Amniotic epithelial cell (primary cell): Measurements from ENCODE around the gene CUBN.
"Not testable (repeated sequence)": the region's sequence is repeated elsewhere in the genome, so short reads cannot be mapped to it uniquely, and the experiment has no call there.

Experiments used
- DNase-seq: peaks from one replicate; pipeline ENCODE4 v3.0.0-alpha.2; 2010; ENCODE audit warnings: low read depth

The CUBN gene

DNA sequence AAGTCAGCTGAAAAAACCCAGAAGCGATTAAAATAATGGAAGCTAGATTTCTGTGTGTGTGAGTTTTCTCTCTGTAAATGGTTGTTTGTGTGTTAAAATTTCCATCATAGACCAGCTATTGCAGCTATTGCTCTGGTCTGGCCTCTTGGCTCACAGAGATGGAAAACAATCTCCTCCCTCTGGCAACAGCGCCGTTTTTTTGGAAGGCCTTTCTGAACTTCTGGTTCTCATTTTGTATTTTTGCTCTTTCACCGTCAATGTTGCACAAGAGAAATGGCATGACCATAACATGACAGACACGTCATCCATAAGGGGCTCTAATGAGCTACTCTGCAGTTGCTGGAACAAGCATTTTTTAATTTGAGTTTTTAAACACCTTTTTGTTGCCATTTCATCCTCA, 91.0 kb downstream of the CUBN start:
- no peak for DNase-seq

DNA sequence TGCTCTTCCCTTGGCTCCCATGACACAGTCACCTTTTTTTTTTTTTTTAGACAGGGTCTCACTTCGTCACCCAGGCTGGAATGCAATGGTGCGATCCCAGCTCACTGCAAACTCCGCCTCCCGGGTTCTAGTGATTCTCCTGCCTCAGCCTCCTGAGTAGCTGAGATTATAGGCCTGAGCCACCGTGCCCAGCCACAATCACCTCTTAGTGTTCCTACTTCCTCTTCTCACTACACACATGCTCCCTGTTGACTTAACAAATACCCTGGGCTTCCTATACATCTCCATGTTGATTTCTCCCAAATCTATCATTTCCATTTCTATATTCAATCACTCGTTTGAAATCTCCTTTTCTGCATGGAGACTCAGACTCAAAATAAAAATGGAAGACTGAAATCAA, 91.7 kb downstream of the CUBN start:
- no peak for DNase-seq

DNA sequence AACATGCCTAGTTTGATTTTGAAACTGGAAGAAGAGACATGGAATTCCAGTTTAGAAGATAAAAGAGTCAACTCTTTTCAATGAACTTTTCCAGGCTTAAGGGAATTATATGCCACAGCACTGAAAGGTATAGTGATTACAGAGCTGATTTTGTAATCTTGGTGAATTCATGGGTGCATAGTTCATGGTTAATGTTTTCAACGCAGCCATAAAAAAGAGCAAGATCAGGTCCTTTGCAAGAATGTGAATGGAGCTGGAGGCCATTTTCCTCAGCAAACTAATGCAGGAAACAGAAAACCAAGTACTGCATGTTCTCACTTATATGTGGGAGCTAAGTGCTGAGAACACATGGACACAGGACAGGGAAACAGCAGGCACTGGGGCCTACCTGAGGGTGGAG, 94.2 kb downstream of the CUBN start:
- DNase-seq, result no peak

DNA sequence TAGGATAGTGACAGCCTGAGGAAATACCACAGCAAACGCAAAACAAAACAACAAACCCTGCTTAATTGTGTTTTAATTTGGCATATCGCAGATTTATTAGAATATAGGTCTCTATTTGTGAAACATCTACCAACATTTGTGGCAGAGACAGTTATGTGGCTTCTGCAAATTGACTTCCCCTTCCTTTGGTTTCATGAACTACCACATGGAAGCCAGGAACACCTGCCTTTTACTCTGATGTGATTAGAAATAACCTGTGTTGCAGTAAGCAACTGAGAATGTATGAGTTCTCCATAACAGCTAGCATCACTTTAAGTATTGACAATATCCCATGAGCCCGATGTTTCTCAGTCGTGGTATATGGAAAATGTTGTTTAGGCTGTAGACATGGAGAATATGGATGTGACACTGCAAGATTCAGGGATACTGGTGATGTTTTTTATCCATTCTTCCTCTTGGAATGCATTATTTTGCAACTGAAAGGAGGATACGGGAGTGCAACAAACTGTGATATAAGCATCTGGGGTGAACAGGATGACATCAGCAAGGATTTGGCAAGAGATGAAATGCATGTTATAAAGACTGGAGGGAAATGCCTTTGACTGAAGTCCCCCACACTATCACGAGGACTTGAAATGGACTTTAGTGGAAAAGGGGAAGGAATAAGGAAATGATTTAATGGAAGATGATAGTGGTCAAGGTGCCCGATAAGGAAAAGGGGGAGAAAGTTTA, 95.9 kb downstream of the CUBN start:
- peak; percentile 83 for DNase-seq

DNA sequence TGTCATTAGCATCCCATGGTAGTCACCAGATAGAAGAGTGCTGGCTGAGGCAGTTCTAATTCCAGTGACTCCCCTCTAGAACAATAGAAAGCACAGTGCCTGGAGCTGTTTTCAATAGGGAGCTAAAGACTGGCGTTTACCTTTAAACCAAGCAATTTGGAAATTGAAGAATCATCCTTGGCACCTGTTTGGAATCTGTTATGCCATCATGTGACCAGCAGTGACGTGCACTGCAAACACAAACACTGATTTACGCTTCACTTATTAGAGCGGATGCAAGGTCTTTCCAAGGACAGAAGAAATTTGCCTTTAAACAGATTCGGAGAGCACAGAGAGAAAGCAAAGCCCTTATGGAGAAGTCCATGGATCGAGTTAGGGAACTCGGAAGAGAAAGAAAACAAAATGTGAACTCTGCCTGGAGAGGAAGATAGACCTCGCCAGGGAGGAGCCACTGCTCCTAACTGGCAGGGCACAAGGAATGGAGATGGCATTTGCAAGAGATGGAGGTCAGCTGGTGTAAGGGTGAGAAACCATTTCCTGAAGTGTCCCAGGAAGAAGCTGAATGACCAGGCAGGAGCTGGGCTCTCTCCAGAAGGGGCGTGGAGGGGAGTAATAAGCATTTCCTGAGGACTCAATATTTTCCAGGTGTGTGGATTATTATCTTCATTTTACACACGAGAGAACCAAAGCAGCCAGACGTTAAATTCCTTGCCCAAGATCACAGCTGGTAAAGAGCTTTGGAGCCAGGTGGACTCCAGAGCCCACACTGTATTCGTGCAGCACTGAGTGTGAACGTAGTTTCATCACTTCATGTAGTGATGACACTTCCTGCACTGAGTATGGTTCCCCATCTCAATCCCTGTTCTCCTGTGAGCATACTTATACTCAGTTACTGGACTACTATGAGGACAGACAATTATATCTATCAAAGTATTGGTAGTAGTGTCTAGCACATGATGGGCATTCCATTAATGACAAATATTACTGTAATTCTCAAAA, 97.7 kb downstream of the CUBN start:
- no peak for DNase-seq

DNA sequence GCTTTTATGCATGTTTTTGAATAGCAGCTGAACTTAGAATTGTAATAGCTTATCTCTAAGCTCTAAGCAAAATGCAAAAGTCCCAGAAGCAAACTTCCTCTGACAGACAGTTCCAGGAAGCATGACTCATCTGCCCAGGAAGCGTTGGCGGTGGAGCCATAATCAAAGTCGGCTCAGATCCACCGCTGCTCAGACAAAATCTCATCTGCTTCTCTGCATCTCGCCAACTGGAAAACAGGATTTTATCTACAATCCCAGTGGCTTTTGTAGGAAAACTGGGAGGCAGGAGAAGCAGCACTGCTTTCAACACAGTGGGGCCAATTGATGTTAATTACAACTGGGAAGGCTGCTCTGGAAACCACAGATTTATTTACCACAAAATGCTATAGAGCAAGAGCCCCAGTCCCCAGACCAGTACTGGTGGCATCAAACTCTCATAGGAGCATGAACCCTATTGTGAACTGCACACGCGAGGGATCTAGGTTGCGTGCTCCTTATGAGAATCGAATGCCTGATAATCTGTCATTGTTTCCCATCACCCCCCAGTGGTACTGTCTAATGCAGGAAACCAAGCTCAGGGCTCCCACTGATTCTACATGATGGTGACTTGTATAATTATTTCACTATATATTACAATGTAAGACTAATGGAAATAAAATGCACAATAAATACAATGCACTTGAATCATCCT, 99.9 kb downstream of the CUBN start:
- peak; percentile 72 for DNase-seq

DNA sequence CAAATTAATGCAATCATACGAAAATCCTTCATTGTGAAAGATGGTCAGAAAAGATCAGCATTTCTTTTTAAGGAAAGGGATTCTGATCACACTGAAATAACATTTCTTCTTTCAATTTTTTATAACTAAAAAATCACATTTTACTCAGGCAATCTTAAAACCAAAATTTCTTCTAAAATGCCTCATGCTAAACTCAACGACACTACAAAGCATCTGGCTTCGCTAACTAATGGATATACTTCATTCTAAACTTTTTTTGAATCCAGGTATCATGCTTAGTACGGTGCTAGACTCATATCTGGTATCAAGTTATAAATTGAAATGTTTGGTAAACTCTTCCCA, 100.4 kb downstream of the CUBN start:
- DNase-seq, result no peak

DNA sequence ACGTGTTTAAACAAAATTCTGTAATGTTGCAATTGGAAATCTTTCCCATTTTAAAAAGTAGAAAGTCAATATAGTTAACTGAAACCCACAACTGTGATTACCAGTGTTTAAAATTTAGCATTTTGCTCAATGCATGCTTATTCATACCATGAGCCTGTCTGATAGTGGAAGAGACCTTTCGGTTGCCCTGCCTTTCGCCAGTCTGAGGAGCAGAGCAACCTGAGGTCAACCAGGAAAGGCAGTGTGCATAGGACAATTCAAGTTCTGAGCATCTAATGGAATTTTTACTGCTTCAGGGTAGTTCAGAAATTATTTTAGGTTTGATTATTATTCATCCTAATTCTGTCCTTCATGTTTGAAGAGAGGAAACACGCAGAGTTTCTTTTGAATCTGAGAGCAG, 100.8 kb downstream of the CUBN start:
- no peak for DNase-seq

DNA sequence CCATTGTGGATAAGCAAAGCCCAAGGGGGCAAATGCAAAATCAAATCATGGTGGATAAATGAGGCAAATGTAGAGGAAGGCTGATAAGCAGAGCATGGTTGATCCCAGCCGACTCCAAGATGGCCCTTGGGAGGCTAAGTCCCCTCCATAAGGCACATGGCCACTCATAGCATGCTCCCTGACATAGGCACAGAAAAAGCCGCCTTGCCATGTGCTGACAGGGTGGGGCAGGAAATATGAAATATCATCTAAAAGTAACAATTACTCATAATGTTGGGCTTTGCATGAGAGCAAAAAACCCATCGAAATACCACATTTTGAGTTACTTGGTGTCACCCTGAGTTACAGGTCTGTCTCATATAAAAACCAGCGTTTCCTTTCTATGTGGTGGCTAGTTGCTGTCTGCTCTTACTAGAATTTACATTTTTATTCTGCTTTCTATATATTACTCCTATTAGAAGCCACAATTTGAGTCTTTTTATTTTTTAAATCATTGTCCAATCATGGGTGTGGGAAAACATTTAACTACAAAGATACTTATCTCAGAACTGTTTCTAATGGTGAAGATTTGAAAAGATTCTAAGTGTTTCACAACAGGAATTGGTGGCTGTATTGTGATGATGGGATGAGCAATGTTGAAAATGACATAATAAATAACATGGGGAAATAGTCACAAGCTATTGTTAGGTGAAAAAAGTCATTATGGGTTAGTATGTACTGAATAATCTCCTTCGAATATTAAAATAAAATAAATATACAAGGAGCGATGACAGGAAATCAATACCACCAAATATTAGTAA, 102.7 kb downstream of the CUBN start:
- DNase-seq, result no peak

DNA sequence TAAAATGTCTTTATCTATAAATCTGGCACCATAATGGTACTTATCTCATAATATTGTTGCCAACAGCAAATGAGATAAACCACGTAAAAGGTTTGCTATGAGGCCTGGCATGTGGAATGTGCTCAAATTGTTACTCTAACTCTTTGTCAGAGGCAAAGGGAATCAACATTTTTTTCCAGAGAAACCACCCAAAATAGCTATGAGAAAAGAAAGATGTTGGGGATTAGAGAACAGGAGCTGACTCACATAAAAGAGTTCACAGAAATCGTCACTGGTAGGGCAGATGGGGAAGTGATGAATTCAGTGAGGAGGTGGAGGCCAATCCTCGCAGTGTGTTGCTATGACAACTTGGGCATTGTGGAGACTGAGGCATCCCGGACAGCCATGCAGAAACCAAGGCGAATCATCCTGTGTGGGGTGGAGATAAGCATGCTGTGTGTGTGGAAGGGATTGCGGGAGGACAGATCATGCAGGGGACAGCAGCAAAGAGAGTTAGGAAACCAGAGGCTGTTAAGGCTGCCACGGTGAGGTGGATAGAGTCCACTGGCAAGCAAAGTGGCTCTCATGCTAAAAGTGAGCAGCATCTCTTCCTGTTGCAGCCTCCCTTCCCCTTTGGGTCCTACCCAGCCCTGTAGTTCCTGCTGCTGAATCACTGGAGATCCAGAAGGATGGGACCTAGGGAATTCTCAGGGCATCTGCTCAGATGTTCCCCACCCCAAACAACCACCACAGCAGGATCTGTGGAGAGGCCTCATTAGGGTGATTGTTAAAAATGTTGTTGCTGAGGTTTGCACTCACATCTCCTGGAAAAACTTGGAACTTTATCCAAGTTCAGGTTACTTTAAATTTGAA, 103.9 kb downstream of the CUBN start:
- peak; percentile 99 for DNase-seq

DNA sequence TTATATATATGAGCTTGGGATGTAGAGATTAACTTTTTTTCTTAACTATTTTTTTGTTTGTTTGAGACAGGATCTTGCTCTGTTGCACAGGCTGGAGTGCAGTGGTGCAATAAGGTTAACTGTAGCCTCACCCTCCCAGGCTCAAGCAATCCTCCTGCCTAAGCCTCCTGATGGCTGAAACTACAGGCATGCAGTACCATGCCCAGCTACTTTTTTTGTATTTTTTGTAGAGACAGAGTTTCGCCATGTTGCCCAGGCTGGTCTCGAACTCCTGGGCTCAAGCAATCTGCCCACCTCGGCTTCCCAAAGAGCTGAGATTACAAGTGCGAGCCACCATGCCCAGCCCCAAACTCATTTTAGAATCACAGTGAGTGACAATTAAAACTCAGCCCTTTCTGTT, 105.2 kb downstream of the CUBN start:
- DNase-seq, result no peak

DNA sequence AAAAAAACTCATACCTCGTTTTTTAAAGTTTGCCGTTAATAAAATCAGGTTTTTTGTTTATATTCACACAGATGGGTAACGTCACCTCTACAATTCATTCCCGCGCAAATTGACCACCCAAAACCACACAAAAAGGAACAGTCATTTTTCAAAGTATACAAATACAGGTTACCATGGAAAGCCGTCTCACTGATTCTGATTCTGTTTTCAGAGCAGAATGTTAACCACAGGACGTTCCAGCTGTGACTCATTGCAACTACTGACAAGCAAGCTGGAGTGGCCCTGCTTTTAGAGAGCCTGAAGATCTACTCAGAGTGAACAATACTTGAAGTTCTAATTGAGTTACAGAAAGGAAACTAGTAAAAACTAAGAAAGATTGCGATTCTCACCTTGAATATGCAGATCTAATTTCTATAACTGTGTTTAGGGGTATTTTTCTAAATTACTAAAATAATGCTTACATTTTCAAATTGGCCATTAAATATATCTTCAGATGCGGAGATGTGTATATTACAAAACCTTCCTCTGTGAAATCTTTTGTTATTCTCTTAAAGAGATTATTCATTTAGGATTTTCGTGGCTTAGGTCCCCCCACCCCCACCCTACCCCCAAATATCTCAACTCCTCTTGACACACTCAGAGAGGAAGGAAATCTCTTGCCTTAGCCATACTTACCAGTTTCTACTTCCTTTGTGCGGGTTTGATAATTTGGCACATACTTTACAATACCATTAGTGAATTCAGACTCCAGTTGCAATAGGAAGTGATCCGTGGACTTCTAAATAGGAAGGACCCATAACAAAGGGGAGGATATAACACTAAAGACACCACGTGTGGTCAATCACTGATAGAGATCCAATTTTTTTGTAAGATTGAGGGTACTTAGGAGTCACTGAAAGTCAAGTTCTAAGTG, 106.0 kb downstream of the CUBN start:
- peak; percentile 98 for DNase-seq

DNA sequence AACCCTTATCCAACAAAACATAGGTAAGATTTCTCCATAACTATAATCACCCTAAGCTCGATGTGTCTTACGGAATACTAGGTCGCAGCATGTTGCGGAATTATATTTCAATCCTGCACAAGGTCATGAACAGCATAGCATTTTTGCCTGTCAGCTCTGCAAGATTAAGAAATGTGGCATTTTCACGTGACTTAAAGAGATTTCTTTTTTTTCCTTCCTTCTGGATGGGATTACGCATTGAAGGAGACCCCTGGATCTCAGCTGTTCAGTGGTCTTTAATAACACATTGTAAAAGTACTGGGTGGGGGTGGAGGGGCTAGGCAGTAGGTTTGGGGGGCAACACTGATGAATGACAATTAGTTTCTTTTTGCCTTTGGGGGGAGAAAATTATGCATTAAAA, 106.7 kb downstream of the CUBN start:
- peak; percentile 88 for DNase-seq

DNA sequence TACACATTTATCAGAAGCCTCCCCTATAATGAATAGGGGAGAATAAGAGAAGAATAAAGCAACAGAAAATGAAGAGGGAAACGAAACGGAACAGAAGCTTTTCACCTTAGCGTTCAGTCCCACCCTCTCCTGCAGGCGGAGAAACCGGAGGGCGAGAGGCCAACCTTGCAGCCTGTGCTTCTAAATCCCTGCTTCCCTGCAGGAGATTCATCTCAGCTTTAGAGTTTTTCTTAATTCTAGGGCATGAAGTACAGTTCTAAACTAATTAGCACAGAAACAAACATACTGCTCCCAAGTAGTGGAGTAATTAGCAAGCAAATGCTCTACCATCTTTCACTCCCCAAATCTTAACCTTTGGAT, 107.2 kb downstream of the CUBN start:
- no peak for DNase-seq

DNA sequence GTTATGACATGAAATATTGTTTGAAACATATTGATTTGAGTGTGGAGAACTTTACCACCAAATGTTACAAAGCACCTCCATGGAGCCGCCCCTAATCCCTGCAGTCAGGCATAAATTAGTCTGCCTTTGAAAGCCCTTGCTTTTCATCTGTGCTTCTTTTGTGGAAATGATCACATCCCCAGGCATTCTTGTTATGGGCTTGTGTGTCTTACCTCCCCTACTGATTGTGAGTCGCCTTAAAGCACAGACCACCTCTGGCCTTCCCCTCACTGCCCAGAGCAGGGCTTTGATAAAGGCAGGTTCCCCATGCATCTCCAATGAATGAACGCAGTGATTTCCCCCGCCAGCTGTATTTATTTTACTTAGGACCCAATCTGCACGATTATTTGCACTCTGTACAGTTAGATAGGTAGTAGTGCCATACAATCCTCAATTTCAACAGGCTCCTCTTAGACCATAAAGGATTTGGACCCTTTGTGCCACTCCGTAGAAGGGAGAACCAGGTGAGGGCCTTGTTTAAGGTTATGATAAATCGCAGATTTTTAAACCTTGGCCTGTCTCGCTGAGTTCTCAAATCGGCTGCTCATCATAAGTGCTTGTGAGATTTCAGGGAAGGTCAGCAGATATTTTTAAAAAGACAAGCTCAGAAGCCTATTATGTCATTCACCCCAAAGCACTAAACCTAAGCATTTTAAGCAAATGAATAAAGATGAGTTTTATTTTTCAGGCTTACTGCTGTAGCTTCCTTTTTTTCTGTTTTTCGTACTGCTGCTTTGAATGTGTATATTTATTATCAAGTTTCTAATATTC, 107.8 kb downstream of the CUBN start:
- no peak for DNase-seq

DNA sequence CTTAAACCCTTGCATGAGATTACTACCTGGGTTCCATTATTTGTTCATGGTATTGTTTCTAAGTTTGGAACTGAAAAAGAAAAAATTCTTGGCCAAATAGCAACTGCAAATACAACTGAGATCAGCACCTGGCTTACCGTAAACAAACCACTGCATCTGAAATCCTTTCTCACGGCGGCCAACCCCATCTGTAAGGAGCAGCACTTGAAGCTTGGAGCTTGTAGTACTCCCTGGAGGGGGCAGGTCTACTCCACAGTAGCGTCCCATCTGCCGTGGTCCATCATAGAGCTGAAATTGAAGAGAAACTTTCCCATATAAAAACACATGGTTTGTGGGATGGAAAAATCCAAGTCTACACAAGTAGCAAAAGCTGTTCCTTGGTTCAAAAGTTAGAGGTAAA, 109.9 kb downstream of the CUBN start:
- DNase-seq, result no peak

DNA sequence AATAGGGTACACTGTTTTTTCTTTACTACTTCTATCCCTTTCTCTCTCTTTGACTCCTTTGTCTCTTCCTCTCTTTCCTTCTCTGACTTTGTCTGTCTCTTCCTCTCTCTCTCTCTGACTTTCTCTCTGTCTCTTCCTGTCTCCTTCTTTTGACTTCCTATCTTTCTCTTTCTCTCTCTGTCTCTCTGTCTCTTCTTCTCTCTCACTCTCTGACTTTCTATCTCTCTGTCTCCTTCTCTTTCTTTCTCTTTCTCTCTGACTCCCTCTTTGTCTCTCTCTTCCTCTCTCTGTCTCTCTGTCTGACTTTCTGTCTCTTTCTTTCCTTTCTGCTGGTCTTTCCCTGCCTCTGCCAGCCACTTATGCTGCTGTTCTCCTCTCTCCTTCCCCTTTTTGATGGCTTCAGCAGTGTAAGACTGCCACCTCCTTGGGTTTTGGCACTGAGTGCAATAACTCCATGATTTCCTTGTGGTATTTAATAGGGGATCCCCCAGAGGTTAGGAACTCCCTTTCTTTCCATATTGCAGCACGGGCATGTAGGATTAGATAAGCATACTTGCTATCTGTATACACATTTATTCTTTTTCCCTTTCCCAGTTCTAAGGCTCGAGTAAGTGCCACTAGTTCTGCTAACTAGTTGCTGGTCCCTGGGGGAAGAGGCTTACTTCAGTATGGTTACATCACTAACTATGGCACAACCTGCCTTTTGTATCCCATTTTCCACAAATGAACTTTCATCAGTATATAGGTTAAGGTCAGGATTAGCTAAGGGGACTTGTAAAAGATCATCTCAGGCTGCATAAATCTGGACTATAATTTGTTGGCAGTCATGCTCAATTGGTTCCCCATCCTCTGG, 116.3 kb downstream of the CUBN start:
- DNase-seq, result not testable (repeated sequence)

DNA sequence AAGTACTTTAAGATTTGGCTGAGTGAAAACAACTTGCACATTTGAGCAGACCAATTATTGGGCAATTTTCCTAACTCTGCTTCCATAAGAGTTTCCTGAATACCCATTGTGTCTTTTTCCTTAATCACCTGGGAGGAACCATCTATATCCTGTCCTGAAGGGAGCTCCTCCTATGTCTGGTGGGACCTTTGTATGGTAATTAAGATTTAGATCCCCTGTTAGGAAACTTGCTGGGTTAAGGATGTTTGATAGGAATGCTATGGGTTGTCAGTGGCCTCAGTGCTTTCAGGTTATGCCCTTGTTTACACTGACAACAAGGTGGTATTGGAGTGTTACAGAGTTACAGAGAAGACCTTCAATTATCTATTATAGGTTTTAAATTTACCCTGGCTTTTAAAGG, 116.9 kb downstream of the CUBN start:
- DNase-seq, result not testable (repeated sequence)
